CD4-positive, alpha-beta T cell treated with Interleukin-17A for 1 hour (primary cell): Measurements from ENCODE around the gene B3GAT1.

Source experiments
- DNase-seq: peaks from one replicate; pipeline ENCODE4 v3.0.0-alpha.2; 2020

Gene B3GAT1

GRCh38 chr11:134331354-134332188 lies 80.5 kb downstream of the B3GAT1 start, which contains the start of gene GLB1L2:
Gene GLB1L2, plus strand, starts transcription at chr11:134331988. Its CDS starts 74 bp downstream, at chr11:134332062.
- DNase-seq: peak; percentile 90

- DNase-seq: peak; percentile 3
Observed at GRCh38 chr11:134330611-134331353, 81.3 kb downstream of the B3GAT1 start.
